Stimulated activated CD8-positive, alpha-beta memory T cell treated with anti-CD3 and anti-CD28 coated beads, Interleukin-4, amount 100 ng/mL, for 1 hour (primary cell): ENCODE data around the gene INPP5A.

Source experiments
- DNase-seq, 2 donors: peaks; one replicate each; pipeline ENCODE4 v3.0.0-alpha.2; 2020; ENCODE audit warnings: low read depth in 2 of 2, low spot score in 1 of 2

INPP5A gene

DNA sequence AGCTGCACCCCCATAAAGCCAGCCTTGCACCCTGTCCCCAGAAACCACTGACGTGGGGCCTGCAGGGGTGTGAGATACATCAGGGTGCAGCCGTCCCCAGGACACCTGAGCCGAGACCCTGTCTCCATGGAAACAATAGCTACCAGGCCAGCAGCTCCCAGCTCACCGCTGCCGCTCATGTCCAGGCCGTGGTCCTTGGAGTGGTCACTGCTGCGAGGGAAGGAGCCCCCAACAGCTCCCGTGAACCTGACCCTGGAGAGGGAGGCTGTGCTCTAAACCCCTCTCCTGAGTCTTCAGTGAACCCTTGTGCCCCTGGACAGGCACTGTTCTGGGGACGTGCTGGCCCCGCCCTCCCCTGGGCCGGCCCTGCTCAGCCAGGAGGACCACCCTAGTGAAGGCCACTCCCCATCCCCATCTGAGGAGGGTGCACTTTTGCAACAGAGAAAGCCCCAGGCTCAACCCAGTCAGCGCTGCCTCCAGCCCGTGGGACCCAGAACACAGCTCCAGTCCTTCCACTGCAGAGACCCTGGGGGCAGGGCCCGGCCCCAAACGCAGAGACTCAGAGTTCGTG, 19.6 kb upstream of the INPP5A start:
- DNase-seq: no peak

DNA sequence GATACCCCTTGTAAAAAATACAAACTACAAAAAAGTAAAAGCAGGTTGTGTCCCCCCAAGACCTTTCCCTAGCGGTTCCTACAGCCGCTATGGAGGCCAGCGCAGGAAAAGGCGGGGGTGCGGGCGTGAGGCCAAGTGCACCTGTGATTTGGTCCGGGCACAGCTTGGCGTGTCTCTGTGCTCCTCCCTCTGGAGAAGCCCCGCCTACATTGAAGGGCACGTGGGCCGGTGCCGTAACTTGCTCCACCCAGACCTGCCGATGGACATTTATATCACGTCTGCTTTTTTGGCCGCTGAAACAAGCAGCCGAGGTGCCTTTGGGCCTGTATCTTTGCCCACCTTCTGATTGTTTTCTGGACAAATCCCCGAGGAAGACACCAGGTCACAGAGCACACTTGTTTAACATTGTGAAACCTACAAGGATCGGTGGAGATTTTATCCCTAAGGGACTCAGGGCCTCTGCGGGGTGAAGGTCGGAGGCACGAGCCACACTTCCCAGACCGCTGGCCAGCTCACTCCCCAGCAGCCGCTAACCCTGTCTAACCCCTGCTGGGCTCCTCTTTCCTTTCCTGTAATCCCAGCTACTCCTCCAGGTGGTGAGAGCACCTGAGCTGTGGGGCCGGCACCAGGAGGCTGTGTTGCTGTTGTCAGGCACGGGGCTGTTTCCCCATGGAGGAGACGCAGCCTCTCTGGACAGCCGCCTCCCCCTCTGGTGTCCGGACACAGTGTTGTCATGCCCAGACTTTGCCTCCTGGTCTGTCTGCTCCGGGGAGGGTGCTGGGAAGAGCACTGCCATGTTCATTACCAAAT, 18.8 kb upstream of the INPP5A start:
- DNase-seq: no peak

DNA sequence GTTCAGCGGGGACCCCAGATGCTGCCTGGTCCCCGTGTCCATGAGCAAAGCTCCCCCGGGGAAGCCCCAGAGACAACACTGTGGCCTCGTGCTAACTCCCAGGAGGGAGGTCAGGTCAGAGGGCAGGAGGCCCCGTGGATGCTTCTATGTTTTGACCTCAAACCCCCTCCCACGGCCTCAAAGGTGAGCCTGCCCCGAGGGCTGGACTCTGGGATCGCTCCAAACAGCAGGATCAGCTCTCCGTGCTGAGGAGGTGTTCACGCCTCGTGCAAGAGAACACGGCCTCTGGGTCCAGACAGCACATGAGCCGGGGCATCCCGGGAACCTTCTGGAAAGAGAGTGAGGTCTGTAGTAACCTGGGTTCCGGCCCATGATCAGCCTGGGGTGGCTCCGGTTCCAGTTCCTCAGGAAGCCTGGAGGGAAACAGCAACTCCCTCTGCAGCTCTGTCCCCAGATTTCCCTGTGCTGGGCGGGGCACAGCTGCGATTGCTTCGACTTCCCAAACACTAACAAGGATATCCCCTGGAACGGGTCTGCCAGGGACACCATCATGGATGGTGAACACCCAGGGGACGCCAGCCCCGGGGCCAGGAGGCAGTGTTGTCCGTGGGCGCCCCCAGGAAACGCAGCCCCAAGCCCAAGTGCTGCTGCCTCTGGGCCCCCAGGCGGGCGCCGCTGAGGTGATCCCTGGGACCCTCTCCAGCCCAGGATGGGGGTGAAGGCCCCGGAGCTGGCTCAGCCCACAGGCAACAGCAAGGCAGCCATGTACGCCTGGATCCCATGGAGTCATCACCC, 18.0 kb upstream of the INPP5A start:
- no peak for DNase-seq

DNA sequence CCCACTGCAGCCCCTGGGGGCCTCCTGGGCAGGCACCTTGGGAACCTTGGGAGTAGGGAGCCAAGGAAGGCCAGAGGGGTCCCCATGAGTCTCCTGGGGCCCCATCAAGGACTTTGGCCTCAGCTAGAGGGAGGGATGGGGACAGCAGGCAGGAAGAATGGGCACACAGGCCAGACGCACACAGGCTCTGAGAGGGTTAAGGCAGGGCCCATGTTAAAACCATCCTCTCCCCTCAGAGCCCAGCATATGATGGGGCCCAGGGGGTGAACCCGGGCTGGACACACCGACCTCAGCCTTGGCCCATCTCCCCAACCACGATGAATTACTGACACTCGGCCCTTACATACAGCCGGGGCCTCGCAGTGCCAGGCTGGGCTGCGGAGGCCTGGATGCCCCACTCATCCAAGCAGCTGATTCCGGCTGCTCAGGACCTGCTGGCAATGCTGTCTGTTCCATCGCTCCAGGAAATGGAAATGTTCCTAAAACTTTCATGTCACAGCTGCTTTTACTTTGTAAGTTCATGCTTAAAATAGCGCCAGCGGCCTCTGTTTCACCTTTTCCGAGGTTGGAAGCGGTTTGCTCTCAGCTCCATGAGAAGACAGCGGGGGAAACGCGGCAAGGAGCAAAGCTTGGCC, 17.3 kb upstream of the INPP5A start:
- no peak for DNase-seq

DNA sequence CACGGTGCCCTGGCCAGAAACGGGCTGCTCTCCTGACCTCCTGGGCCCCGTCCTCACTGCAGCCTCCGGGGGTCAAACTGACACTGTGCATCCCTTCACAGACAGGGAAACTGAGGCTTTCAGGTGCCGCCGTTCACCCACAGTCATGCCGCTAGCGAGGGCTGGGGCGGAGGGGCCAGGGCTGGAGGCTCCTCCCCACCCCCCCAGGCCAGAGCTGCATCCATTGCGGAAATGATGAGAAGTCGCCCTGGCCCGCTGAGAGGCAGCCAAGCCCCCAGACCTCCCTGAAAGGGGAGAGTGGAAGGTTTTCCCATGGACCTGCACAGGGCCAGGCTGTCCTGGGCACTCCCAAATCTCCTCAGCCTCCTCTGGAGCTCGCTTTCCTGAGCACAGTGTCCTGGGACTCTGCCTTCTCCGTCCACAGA, 16.5 kb upstream of the INPP5A start:
- no peak for DNase-seq

DNA sequence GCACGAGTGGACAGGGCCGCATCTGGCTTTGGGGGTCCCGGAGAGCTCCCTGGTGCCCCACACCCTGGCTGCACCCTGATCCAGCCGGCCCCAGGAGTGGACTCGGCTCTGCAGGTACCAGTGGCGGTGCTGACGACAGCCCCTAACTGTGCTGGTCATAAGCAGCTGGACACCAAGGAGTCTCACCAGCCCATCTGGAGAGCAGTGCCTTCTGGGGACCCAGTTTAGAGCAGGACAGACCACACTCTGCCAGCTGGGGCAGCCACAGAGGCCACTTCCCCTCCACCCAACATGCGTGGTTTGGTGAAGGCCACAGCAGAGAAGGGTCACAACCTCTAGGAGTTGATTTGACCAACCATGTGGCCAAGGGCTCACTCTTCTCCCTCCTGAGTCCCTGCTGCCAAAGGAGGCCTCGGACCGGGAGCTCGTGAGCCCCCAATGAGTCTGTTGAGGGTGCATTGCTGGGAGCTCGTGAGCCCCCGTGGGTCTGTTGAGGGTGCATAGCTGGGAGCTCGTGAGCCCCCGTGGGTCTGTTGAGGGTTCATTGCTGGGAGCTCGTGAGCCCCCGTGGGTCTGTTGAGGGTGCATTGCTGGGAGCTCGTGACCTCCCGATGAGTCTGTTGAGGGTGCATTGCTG, 16.0 kb upstream of the INPP5A start:
- DNase-seq: no peak

DNA sequence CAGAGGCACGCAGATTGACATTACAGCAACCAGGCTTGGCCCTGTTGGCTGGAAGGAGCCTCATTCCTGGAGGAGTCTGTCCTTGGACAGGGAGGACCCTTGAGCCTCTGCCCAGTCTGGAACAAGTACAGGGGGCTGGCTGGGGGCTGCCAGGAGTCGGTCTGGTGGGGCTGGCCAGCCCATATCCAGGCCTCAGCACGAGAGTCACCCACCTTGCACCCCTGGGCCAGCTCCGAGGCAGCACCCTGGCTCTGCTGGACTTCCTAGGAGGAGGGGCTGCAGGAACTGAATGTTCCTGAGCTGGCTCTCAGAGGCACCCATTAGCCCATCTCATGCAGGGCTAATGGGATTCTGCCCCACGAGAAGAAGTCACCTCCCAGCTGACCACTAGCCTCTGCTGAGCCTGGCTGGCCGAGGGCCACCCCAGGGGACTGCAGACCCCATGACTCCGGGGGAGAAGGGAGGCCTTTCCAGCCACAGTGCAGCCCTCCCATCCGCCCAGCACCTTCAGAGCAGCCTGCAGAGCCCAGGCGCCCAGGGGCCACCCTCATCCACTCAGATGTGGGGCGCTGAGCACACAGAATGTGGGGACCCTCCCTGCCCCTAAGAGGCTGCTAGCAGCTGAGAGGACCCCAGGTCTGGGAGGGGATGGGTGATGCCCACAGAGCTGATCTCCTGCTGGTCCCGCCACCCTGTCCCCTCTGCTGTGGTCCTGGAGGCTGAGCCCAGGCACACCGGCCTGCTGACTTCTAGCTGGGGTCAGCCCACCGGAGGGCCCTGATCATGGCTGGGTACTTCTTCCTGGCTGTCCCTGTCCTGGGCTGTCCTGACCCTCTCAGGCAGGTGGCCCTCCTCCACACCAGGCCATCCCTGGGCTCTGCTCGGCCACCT, 14.8 kb upstream of the INPP5A start:
- DNase-seq: no peak

DNA sequence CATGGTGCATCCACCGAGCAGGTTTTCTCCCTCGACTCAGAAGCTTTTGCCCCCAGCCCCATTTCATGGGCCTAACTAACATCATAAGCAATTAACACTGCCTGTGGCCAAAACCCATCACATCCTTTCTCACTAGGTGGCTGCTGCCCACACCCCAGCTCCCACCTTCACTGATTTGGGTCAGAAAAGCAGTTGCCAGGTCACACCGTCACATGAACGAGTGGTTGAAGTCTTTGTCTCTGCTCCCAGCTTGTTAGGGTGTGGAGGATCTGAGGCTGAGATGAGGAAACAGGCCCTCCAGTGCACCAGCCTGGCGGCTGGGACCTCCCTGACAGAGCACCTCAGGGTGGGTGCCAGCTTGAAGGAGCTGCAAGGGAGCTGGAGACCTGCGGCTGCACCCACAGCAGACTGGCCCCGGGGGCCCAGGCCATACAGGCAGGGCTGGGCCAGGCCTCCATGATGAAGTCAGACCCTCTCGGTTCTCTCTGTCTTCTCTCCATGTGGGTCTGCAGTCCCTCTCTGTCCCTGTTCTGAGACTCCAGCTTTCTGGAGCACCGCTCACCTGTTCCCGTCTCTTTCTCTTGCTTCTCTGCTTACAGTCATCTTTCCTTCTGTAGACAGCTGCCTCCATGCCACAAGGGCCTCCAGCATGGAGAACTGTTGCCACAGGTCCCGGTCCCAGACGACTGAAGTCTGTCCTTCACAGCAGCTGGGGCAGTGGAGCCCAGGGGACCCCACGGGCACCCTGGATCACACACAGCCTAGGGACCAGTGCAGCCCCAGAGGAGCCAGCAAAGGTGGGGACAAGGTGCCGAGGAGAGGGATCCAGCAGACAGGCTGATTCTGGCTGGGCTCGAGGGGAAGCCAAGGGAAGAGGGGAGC, 13.8 kb upstream of the INPP5A start:
- DNase-seq: no peak

DNA sequence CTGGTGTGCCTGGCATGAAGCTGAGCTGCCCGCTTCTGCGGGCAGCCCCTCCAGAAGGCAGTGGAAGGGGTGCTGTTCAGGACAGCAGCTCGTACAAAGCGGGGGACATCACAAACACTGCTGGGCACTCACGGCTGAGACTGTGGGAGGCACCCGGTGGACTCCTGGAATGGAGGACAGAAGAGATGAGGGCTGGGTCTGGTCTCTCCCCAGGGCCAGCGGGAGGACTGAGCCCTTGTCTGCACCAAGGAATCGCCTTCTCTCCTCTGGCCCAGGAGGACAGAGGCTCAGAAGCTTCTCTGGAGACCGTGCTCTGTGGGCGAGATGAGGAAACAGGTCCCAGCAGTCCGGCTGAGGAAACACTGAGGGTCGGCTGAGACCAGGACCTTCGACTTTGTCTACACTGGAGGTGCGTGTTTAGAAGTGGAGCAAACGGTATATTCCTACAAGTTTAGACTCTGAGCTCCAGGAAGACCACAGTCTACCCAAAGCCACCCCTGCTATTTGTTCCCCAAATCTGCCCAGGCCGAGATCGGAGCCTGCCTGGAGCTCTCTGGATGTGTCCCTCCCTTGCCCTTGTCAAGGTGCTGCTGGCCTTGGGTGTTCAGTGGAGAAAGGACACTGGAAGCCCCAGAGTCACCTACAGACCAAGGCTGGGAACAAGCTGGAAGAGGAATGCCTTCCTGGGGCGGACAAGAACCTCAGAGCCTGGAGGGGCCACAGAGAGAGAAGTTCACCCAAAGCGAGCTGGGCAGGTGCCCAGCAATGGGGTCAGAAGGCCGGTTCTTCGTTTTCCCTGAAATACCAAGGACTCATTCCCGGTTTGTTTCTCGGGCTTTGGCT, 12.9 kb upstream of the INPP5A start:
- DNase-seq: no peak

DNA sequence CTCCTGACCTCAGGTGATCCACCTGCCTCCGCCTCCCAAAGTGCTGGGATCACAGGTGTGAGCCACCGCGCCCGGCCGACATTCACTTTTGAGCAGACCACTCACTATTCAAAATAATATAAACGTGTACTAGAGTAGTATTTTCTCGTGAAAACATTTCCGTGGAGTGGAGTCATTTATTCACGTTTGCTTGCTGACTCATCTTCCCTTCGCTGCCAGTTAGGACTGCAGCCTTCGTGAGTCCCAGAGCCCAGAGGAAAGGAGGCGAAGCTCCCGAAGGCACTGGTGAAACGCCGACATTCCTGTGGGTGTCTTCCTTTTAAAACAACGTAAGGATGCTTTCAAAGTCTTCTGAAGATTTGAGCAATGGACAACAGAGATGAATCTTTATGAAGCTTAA, 10.9 kb upstream of the INPP5A start:
- no peak for DNase-seq

DNA sequence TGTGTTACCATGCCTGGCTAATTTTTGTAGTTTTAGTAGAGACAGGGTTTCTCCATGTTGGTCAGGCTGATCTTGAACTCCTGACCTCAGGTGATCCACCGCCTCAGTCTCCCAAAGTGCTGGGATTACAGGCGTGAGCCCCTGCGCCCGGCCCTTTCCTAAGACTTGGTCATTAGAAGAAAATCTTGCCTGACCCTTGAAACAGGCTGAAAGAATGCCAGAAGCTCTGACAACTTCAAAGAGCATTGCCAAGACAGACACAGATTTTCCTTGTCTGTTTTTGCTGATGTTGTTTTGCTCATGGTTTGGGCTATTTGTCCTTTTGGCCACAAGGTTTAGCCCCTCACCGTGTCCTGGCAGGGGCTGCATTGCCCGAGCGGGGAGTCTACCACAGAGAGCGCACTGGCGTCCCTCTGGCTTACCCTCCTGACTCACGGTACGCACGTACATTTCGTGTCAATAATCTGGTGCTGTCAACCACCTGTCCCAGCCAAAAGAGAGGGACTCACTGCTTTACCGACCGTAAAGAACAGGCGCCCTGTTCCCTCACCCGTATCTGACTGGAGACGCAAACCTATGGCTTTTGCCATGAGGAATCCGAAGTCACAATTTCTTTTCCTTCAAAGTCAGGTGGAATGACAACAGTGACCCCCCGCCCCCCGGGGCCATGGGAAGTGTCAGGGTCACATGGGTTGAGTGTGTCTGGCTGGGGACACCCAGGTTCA, 10.1 kb upstream of the INPP5A start:
- no peak for DNase-seq

DNA sequence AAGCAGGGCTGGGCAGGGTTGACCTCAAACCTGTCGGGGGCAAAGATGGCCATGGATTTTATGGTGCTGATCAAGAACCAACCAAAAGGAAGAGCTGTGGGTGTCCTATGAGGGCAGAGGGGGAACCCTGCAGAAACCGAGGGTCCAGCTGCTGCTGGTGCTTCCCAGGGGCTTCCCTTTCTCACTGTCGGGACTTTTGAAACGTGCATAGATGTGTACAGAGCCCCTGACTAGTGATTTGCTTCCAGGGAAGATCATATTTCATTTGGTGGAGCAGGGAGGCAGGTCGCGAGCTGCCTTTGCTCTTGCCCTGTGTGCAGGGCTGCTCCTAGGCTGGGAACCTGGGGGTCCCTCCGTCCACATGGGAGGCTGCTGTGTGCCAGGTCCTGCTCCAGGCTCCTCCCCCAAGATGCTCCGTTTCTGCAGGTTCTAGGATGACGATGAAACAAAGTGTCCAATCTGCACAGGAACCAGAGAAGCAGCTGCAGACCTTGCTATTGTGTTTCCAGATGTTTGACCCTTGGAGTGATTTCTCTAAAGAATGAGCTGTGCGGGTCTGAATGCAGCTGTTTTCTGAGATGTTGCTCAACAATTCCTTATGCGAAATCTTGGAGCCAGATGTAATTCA, 9.4 kb upstream of the INPP5A start:
- no peak for DNase-seq

DNA sequence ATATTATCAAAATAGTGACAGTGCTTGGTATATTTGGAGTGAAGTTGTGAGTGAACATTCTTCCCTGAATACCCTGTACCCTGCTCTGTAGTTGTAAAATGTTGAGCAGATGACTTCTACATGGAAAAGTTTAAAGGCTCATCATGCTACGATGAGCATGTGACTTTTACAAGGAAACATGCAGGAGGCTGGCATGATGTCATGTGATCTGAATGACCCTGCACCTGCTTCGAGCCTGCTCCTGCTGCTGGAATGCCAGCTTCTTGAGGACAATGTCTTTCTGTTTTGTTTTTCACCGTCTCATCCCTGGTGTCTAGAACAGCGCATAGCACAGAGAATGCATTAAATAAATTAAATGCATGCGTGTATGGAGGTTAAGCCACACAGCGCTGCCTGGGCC, 5.4 kb upstream of the INPP5A start:
- DNase-seq: no peak

DNA sequence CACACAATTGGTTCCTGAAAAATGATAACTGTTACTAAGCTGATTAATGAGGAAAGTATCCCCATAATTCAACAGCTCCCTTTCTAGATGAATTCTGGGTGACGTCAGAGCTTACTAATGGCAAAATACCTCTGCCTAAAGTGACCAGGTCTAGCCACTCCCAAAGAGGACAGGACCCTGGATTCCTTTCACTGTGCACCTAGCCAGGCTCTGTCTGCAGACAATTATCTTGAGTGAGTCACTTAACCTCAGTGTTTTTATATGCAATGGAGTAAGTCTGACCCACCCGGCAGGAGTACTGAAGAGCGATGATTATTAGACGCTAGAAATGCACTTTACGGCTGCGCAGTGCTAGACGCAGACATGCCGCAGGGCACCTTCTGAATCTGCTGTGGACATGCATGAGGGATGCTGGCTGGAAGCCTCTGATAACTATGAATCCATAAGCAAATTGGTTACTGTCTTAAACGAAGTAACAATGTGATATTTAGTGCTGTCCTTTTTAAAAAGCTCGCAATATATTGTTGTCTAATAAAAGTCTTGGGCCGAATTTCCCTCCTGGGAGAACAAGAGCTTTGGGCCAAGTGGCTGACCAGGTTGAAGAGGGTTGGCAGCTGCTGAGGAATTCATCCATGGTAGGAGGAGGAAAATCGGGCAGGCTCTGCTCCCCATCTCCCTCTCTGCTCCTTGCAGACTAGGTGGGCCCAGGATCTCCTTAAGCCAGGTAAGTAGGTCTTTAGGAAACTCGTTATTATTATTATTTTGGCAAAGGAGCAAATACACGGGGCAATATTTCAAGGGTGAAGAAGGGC, 4.6 kb upstream of the INPP5A start:
- DNase-seq: no peak

DNA sequence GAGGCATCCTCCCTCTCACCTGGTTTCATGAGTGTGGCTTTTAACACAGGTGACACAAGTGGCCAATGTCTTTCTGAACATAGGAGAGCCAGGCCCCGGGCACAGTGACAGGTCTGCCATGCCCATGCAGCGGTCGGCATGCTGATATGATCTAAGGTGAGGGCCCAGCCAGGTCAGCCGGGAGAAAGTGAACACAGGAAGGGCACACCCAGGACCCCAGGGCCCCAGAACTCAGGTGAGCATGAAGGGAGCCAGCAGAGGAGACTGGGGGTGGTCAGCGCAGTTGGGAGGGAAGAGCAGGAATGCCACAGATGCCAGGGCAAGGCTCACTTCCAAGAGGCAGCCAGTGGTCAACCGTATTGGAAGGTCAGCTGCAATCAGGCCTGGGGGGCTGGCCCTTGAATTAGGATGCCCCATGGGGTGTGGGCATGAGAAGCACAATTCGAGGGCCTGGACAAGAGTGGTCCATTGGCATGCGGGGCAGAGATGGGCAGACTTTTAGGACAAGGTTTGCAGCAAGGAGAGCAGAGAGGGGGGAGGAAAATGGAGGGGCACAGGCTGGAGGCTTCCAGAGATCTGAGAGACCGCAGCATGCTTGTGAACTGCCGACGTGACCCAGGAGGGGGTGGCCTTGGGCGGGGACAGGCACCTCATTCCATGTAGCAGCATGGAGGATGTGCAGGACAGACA, 3.9 kb upstream of the INPP5A start:
- DNase-seq: no peak
